VCaP (cell line): ENCODE results near the gene RBL1.
"Not testable (repeated sequence)": the region's sequence is repeated elsewhere in the genome, so short reads cannot be mapped to it uniquely, and the experiment has no call there.

Experiments used
- H3K27ac ChIP-seq: fragments of 450-650 bp; 2 replicates; pipeline ENCODE4 v1.5.1; 2017
- TF ChIP-seq, protein P1 (sequence below): fragments of 450-650 bp; conservative IDR thresholded peaks from 2 replicates; pipeline ENCODE4 v1.5.1; 2017; ENCODE audit warnings: mild to moderate bottlenecking, moderate library complexity

Gene RBL1

DNA sequence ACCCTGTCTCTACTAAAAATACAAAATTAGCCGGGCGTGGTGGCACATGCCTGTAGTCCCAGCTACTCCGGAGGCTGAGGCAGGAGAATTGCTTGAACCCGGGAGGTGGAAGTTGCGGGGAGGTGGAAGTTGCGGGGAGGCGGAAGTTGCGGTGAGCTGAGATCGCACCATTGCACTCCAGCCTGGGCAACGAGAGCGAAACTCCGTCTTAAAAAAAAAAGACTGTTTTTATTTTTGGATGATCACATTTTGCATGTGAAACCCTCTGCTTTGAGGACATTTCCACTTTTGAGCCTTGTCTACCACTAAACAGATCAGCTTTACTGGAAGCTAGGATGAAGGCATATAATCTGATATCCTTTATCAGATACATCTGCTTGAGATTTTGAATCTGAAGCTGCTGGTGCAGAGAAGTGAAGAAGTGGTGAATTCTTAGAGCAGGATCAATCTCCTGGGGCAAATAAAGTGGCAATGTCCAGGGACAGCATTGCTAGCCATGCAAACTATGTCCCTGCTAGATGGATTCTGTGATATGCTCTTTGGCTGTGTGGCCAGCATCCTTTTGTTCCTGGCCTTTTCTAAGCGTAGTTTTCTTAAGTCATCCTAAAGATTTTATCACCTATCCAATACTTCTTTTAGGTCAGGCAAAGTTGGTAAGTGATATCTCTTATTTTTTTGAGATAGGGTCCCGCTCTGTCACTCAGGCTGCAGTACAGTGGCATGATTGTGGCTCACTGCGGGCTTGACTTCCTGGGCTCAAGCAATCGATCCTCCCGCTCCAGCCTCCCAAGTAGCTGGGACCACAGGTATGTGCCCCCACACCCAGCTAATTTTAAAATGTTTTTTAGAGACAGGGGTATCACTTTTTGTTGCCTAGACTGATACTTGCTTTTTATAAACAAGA lies 23.3 kb downstream of the RBL1 start:
- no peak overlapping the region for H3K27ac ChIP-seq
- TF ChIP-seq, protein P1, sequence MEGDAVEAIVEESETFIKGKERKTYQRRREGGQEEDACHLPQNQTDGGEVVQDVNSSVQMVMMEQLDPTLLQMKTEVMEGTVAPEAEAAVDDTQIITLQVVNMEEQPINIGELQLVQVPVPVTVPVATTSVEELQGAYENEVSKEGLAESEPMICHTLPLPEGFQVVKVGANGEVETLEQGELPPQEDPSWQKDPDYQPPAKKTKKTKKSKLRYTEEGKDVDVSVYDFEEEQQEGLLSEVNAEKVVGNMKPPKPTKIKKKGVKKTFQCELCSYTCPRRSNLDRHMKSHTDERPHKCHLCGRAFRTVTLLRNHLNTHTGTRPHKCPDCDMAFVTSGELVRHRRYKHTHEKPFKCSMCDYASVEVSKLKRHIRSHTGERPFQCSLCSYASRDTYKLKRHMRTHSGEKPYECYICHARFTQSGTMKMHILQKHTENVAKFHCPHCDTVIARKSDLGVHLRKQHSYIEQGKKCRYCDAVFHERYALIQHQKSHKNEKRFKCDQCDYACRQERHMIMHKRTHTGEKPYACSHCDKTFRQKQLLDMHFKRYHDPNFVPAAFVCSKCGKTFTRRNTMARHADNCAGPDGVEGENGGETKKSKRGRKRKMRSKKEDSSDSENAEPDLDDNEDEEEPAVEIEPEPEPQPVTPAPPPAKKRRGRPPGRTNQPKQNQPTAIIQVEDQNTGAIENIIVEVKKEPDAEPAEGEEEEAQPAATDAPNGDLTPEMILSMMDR = no peak

DNA sequence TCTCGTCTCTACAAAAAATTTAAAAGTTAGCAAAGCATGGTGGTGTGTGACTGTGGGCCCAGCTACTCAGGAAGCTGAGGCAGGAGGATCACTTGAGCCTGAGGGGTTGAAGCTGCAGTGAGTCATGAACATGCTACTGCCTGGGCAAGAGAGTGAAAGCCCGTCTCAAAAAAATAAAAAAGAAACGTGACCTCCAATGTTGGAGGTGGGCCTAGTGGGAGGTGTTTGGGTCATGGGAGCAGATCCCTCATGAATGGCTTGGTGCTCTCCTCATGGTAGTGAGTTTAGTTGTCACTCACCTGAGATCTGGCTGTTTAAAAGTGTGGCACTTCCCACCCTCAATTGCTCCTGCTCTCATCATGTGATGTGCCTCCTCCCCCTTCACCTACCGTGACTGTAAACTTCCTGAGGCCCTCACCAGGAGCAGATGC lies 24.3 kb downstream of the RBL1 start:
- TF ChIP-seq, protein P1 = no peak
- H3K27ac ChIP-seq = no peak overlapping the region

DNA sequence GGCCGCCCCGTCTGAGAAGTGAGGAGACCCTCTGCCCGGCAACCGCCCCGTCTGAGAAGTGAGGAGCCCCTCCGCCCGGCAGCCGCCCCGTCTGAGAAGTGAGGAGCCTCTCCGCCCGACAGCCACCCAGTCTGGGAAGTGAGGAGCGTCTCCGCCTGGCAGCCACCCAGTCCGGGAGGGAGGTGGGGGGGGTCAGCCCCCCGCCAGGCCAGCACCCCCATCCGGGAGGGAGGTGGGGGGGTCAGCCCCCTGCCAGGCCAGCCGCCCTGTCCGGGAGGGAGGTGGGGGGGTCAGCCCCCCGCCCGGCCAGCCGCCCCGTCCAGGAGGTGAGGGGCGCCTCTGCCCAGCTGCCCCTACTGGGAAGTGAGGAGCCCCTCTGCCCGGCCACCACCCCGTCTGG lies 26.2 kb downstream of the RBL1 start:
- not testable (repeated sequence) for H3K27ac ChIP-seq

DNA sequence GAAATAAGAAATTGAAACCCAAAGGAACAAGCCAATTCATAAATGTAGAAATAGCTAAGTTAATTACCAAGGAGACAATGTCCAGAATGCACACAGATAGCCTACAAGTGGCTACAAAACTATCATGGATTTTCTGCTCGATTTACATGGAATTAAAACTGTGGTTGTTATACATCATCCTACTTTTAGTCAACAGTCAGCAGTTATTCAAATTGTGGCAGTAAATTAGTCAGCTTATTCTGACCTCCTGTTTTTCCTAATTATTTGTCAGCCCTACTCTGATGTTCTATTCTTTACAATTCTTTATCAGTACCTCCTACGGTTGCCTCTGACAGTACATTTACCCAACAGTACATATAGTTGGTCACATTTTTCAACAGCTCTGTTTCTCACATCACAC lies 29.6 kb downstream of the RBL1 start:
- H3K27ac ChIP-seq = no peak overlapping the region
- TF ChIP-seq, protein P1 = no peak

DNA sequence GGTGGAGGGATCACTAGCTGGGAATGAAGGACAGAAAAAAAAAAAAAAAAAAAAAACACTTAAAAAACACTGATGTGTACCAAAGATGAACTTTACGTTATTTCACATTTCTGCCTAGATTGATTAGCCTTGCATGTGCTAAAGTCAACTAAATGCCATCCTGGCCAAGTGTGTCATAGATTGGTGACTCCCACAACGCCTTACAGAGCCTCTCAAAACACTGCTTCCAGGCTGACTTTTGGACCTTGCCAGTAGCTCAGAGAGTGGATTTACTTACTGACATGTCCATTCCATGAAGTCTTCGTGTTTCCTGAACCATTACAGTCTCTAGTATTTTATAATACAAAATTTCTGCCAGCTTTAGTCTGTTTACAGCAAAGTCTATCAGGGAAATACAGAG lies 40.5 kb downstream of the RBL1 start:
- H3K27ac ChIP-seq = no peak overlapping the region
- TF ChIP-seq, protein P1 = no peak

DNA sequence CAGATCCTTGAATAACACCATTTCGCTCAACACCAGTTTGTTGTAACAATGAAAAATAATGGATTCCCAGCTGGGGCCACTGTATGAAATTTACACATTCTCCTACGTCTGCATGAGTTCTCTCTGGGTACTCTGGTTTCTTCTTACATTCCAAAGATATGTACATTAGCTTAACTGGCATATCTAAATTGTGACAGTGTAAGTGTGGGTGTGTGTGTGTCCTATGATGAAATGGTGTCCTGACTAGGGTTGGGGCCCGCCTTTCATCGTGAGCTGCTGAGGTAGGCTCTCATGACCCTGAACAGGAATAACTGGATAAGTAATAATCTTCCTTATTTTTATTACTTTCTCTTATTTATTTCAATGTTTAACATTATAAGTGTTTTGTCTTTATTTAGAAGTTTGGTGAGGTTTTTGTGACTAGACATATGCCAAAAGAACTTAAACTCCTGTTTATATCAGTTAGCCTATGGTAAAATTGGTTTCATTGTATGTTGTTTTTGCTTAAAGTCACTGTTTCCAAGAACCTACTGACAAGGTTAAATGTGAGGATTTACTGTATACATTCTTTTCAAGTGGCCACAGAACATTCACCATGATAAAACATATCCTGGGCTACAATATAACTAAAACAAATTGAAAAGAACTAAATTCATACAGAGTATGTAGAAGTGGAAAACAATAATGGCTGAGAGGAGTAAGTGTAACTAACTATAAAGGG lies 42.4 kb downstream of the RBL1 start:
- no peak overlapping the region for H3K27ac ChIP-seq
- TF ChIP-seq, protein P1 = no peak

DNA sequence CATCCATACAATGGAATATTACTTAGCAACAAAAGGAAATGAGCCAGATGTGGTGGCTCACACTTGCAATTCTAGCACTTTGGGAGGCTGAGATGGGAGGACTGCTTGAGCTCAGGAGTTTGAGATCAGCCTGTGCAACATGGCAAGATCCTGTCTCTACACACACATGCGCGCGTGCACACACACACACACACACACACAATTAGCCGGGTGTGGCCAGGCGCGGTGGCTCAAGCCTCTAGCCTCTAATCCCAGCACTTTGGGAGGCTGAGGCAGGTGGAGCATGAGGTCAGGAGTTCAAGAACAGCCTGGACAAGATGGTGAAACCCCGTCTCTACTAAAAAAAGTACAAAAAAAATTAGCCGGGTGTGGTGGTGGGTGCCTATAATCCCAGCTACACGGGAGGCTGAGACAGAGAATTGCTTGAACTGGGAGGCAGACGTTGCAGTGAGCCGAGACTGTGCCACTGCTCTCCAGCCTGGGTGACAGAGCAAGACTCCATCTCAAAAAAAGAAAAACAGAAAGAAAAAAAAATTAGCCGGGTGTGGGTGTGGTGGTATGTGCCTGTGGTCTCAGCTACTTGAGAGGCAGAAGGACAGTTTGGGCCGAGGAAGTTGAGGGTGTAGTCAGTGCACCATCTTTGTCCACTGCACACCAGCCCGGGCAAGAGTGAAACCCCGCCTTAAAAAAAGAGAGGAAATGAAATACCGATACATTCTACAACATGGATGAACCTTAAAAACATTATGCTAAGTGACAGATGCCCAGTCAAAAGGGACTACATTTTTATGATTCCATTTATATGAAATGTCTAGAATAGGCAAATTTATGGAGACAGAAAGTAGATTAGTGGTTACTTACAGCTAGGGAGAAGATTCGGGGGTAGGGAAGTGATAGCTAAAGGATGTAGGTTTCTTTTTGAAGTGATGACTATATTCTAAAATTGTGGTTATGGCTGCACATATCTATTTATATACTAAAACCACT lies 52.5 kb downstream of the RBL1 start:
- TF ChIP-seq, protein P1 = no peak
- no peak overlapping the region for H3K27ac ChIP-seq

DNA sequence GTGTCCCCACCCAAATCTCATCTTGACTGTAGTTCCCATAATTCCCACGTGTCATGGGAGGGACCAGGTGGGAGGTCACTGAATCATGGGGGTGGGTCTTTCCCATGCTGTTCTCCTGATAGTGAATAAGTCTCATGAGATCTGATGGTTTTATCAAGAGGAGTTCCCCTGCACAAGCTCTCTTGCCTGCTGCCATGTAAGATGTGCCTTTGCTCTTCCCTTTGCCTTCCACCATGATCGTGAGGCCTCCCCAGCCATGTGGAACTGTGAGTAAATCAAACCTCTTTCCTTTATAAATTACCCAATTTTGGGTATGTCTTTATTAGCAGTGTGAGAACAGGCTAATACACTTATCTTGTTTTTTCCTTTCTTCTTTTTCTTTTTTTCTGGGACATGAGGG lies 56.4 kb downstream of the RBL1 start:
- H3K27ac ChIP-seq = not testable (repeated sequence)
